NCI-H748 treated with DMSO at 0.1 percent for 48 hours (cell line): ENCODE measurements around the gene NCAPG.

Experiments used
- DNase-seq: peaks from one replicate; lab custom pipeline; 2025; lab: John Stamatoyannopoulos, UW

NCAPG gene, protein sequence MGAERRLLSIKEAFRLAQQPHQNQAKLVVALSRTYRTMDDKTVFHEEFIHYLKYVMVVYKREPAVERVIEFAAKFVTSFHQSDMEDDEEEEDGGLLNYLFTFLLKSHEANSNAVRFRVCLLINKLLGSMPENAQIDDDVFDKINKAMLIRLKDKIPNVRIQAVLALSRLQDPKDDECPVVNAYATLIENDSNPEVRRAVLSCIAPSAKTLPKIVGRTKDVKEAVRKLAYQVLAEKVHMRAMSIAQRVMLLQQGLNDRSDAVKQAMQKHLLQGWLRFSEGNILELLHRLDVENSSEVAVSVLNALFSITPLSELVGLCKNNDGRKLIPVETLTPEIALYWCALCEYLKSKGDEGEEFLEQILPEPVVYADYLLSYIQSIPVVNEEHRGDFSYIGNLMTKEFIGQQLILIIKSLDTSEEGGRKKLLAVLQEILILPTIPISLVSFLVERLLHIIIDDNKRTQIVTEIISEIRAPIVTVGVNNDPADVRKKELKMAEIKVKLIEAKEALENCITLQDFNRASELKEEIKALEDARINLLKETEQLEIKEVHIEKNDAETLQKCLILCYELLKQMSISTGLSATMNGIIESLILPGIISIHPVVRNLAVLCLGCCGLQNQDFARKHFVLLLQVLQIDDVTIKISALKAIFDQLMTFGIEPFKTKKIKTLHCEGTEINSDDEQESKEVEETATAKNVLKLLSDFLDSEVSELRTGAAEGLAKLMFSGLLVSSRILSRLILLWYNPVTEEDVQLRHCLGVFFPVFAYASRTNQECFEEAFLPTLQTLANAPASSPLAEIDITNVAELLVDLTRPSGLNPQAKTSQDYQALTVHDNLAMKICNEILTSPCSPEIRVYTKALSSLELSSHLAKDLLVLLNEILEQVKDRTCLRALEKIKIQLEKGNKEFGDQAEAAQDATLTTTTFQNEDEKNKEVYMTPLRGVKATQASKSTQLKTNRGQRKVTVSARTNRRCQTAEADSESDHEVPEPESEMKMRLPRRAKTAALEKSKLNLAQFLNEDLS

DNA sequence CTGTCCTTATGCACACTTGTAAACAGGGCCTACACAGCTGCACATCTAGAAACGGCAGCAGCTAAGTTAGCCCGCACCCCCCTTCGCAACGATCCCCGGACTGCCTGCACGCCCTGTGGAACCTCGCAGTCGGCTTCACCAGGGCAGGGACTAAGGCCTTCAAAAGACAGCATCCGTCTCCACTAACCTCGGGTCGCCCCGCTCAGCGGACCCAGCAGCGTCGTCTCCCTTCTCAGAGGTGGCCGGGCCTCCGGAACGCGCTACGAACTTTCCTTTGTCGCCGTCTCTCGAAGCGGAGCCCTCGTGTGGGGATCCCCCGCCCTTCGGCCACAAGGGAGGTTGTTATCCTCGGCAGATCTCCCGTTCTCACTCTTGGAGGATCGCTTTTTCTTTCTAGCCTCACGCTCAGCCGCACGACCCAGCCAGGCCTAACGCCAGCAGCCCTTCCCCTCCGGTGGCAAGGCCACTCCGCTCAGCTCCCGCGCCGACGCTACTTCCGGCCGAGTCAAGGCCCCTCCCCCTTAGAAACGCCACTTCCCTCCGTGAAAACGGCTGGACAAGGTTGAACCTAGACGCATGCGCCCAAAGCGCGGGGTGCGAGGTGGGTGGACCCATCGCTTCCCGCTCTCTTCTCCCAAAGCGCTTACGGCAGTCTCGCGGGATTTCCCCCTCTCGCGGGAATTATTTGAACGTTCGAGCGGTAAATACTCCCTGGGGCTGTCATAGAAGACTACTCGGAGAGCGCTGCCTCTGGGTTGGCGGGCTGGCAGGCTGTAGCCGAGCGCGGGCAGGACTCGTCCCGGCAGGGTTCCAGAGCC lies at the start of gene NCAPG, which contains the start of gene DCAF16:
Gene NCAPG (plus strand): TSS at position 720 of the 818 bp plus-strand sequence. CDS start 99 bp downstream, outside the sequence.
Gene DCAF16 (minus strand): TSS at position 498 of the 818 bp plus-strand sequence. CDS start 6,616 bp downstream, outside the sequence.
- DNase-seq: peak; percentile 90

DNA sequence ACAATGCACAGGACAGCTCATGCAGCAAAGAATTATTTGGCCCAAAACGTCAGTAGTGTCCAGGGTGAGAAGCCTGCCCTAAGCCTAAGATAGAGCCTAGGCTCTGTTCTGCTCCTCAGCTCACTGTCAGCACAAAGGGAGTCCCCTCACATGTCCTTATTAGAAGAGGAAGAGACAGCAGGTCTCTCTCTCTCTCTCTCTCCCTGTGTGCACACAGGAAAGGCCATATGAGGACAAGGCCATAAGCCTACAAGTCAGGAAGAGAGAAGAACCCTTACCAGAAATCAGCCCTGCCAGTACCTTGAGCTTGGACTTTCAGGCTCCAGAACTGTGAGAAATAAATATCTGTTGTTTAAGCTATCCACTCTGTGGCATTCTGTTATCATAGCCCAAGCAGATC lies 49.7 kb upstream of the NCAPG start:
- no peak for DNase-seq

DNA sequence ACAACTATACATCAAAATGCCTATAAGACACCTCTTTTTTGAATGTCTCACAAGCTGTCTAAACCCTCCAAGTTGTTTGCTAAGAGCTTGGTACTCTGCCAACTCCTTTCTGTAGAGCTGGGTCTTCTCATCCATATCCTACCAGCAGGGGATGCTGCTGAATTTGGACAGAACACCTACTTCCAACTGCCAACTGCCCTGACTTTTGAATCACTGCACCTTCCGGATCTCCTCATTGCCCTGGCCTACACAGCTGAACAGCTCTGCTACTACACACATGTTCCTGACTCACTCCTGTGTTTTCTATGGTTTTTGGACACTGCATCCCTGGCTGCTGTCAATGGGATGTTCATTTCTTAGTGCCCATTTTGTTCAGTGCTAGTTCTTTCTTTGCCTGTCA lies 48.1 kb upstream of the NCAPG start:
- no peak for DNase-seq

DNA sequence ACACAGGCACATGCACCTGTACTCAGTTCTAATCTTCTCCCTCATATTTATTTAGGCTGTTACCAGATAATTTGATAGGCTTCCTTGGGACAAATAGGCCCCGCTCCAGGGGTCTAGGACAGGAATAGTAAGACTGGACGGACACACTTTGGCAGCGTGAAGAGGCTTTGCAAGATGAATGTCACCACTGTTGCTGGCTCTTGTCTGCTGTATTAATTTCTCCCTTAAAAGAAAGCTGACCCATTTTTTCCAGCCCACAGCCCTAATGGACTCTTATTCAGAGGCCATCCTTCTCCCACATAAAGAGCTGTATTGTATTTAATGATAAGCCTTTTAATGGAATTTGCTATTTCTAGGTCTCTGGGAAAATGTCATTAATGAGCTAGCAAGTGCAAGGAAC lies 47.4 kb upstream of the NCAPG start:
- DNase-seq: no peak

DNA sequence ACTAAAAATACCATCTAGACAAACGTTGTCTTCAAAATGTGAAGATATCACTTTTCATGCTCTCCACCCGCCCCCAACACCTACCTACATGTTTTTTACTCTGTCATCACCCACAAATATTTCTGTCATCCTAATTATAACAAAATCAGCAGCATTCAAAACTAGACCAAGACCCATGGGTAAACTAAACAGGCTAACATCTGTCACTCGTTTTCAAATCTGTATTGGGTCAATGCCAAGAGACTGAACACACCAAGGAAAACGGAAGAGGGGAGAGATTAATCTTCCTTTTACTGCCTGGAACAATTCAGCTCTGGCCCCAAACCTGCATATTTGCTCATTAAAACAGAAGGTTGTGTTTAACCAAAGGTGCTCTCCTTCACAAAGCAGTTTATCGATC lies 46.8 kb upstream of the NCAPG start:
- DNase-seq: no peak

DNA sequence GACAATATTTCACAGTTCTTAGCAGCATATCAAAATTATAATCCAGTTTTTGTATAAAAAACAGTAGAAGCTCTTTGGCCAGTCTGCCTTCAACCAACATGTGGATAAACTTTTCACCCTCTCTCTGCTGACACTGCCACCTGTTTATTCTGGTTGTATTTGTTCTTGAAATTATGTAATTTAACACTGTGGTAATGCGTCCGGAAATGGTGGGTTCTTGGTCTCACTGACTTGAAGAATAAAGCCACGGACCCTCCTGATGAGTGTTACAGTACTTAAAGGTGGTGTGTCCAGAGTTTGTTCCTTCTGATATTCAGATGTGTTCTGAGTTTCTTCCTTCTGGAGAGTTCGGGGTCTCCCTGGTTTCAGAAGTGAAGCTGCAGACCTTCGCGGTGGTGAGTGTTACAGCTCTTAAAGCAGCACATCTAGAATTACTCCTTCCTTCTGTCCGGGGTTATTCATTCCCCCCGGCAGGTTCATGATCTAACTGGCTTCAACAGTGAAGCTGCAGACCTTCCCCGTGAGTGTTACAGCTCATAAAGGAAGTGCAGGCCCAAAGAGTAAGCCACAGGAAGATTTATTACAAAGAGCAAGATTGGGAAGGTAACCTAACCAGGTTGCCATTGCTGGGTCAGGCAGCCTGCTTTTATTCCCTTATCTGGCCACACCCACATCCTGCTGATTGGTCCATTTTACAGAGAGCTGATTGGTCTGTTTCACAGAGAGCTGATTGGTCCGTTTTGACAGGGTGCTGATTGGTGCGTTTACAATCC lies 45.1 kb upstream of the NCAPG start:
- no peak for DNase-seq

DNA sequence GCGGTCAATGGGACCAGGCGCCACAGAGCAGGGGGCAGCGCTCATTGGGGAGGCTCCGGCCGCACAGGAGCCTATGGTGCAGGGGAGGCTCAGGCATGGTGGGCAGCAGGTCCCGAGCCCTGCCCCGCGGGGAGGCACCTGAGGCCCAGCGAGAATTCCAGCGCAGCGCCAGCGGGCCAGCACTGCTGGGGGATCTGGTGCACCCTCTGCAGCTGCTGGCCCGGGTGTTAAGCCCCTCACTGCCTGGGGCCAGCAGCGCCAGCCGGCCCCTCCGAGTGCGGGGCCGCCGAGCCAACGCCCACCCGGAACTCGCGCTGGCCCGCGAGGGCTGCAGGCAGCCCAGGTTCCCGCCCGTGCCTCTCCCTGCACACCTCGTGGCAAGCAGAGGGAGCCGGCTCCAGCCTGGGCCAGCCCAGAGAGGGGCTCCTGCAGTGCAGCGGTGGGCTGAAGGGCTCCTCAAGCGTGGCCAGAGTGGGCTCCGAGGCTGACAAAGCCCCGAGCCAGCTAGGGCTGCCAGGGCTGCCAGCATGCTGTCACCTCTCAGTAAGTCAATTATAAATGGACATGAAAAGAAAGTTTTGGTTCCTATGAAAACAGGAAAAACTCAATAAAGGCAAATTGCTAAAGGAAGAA lies 43.8 kb upstream of the NCAPG start:
- no peak for DNase-seq

DNA sequence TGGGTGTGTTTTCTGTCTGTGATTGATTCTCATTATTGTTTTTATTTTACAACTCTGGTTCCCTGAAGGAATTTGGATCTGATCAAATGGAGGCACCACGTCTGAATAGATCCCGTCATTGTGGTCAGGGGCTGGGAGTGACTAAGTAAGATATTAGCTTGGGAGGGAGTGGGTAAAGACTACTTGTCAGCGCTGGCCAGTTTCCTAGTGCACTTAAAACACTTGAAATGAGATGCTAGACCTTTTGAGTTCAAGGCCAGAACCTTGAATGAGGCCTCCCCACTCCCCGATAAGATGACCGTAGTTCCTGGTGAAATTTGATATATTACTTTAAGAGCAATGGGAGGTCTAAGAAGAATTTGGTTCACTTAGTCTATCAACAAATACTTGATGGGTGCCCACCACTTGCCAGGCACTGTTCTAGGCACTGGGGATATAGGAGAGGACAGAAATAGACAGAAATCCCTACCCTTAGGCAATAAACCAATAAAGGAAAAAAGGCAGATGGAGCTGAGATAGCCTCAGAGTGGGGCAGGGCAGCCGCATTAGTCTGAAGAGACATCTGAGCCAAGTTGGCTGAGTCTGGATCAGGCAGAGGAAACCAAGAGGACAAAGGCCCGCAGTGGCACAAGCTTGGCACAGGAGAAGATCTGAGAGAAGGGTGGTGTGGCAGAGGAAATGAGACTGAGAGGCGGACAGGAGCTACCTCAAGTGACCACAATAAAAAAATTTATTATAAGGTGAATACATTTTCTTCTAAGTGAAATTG lies 41.2 kb upstream of the NCAPG start:
- DNase-seq: no peak

DNA sequence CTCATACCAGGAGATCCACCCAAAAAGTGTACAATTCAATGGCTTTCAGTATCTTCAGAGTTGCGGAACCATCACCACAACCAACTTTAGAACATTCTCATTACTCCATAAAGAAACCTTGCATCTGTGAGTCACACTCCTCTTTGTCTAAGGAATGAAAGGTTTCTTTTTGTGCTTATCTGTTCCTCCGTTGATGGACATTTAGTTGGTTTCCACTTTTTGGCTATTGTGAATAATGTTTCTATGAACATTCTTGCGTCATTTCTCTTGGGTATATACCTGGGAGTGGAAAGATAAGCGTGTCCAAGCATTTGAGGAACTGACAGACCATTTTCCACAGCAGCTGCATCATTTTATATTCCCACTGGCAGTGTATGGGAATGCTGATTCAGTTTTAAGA lies 39.9 kb upstream of the NCAPG start:
- DNase-seq: no peak

DNA sequence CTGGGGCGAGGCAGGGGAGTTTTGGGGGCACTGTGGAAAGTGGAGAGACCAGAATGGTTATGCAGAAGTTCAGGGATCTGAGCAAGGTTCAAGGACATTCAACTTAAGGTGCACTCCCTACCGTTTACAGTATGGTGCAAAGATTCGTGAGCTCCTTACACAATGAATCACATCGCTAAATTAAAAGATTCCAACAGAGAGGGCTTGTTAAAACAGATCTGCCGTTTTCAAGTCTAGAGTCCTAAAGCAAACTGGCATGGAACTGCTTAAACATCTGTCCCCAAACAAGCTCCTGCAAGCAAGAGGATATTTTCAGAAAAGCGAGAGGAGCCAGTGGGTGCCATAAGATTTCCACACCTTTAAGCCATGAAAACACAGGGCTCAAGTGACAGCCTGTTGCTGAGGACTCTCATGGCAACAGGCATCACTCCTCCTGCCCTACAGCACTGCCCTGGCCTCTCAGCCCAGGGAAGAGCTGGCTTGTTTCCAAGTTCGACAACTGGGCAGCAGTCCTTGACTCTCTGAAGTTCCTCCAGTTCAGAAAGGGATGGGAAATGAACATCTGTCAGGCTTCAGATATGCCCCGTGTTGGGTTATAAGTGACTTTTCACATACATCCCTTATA lies 39.4 kb upstream of the NCAPG start:
- DNase-seq: no peak

DNA sequence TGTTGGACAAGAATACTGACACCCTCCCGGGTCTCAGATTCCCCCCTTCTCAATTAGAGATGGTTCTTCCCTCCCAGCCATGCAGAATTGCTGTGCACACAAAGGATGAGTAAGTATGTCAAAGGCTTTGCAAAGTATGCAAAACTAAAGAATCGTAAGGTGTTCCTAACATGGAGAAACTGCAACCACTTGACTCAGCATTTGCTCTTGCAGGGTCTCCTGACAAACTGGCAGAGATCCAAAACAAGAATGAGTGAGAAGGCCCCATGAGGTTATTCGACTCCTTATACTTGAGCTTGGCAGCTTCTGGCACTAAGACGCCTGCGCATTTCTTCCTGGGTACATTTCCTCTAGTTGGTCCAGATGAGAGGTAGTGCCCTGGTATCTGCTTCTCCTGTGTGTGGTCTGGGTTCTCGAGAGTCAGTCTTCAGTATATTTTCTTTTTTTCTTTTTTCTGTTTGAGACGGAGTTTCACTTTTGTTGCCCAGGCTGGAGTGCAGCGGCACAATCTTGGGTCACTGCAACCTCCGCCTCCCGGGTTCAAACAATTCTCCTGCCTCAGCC lies 37.6 kb upstream of the NCAPG start:
- no peak for DNase-seq

DNA sequence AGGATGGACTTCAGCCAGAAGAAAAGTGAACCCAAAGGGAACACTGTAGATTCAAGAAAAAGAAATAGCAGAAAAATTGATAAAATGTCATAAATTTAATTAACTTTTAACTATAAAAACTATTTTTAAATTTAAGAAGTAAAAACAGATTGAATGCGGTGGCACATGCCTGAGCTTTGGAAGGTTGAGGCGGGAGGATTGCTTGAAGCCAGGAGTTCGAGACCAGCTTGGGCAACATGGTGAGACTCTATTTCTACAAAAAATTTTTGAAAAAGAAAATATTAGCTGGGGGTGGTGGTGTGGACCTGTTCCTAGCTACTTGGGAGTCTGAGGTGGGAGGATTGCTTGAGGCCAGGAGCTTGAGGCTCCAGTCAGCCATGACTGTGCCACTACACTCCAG lies 32.3 kb upstream of the NCAPG start:
- DNase-seq: no peak

DNA sequence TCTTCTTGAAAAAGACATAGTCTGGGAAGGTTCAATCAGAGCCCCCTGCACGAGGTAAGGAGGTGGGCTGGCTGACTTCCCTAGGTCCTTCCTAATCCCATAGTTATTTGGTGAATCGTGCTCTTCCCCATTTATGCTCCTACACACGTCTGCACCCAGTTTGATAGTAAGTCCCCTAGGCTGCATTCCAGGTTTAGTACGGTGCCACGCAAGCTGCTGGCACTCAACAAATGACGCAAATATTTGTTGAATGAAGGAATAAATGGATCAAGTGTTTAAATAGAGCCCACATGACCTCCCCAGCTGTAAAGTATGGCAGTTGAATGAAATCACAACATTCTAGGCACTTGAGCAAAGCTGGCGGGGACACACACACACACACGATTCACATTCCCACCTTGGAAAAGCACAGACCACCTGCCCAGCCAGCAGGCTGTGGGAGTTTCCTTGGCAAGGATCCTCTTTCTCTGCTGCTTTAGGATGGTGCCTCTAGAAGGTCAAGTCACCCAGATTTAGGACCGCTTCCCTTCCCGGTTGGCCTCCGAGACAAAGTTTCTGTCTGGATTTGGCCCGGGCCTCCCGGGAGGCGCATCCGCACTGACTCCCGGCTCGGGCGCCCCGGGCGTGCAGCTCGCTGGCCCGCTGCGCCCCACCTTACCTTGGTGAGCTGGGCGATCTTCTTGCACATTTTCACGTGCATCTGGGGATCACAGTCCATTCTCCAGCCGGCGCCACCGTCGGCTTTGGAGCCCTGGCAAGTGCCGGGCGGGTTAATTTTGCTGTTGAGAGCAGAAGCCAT lies 30.1 kb upstream of the NCAPG start:
- peak; percentile 41 for DNase-seq

DNA sequence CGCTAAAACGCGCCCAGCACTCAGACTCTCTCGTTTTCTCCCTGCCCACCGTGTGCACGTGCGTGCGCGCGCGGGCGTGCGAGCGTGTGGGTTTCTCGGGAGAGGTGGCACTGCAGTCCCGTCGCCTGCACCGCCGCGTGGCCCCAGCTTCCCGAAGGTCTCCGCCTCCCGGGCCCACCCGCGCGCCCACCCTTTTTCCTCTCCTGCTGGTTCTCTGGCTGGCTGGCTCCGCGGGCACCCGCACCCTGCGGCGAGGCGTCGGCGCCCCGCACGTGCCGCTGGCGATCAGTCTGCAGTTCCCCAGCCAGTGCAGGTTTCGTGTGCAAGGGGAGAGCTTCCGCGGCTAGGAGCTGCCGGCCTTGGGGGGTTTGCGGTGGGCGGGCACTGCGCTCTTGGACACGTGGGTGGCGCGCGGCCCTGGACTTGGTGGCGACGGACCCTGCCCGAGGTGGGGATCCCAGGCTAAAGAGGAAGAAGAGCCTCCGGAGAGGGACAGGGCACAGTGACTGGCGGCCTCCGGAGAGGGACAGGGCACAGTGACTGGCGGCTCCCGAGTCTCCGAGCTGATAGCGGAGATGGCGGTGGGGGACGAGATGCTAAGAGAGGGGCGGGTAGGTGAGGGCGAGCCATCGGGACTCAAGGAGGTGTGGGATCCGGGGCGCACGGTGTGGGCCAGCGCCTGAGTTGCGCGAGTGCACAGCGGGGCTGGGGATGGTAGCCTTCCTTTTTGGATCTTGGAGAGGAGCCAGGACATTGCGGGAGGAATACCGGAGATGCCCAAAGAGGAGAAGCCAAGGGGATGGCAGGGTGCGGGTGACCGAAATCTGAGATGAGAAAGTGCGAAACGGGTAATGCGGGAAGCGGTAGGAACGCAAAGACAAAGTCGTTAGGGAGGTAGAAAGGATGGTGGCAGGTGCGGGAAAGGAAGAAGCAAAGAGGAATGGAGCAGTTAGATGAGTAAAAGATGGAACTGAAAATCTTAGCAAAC lies 29.2 kb upstream of the NCAPG start, which contains the start of gene FAM184B:
Gene FAM184B (minus strand): TSS at position 322 of the 988 bp plus-strand sequence. CDS start 322 bp downstream, outside the sequence.
- DNase-seq: peak; percentile 8

DNA sequence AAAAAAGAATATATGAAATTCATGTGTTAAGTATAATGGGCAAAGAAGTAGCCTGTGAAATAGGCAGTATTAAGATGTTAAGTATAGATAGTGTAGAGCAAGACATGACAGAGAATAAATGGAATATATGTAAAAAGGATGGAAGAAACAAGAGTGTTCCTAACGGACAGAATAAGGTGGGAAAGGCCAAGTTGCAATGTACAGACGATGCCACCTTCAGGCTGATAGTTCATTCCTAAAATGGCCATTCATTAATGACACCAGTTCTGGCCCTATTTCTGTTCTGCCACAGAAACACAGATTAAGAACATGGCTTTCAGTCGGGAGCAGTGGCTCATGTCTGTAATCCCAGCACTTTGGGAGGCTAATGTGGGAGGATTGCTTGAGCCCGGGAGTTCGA lies 24.9 kb upstream of the NCAPG start:
- DNase-seq: no peak

DNA sequence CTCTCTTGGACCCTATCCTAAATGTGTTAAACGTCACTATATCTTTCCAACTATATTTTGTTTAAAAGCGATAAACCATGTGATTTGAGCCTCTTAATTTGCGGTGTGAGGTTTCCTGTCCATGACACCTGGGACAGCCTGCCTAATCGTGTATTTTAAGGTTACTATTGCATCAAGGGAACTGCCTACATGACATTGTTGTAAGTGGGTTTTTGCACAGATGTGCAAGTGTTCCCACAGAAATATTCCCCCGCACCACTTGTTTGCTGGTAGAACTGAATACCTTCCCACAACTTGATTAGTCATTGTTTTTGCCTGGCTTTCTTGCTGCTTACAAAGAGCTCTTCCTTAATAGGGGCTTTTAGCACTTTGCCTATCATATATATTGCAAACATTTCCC lies 24.2 kb upstream of the NCAPG start:
- DNase-seq: no peak

DNA sequence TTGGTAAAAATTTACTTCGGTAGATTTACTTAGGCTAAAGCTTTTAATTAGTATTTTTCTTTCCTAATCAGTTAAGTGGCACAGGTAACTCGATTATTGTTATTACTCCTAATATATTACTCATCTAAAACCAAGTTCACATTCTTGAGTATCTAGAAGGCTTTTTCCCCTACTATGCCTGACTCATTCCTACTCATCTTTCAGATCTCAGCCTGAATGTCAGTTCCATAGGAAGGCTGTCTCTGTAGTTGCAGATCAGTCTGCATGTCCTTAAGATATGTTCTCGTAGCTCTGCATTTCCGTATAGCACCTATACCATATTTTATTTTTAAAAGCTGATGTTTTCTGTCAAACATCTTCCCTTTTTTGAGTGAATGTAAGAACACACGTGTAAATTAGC lies 23.5 kb upstream of the NCAPG start:
- no peak for DNase-seq
